ENCODE data around the gene CDH2. TPM values are rescaled to one million over a fixed set of nuclear protein-coding genes. Genes with fewer than 3 reads are reported as not detected.

CDH2 gene
- total RNA-seq, 1 donor from 2014 or later: 198 TPM

GRCh38 chr18:28099237-28099636 lies 77.7 kb downstream of the CDH2 start:
- H3K27me3 Mint-ChIP-seq (ENCODE audit: low read depth): no peaks in the 10 kb centered on the region

GRCh38 chr18:28095631-28096030 lies 81.3 kb downstream of the CDH2 start:
- H3K27ac Mint-ChIP-seq (ENCODE audit: unreplicated experiment): no peak overlapping the region

More at GRCh38 chr18:28099237-28099636, 77.7 kb downstream of the CDH2 start:
- peaks cover 7% of the 10 kb centered on the region for H3K9me3 Mint-ChIP-seq (ENCODE audit: low read depth)
- peaks cover 4% of the 10 kb centered on the region for H3K36me3 Mint-ChIP-seq (ENCODE audit: low read depth)
- H3K4me3 Mint-ChIP-seq (ENCODE audit: unreplicated experiment): no peak overlapping the region
- no peak for DNase-seq (ENCODE audit: low spot score)
- no peak for TF ChIP-seq CTCF (IDR thresholded peaks at IDR 0.05)
- peaks cover 25% of the 10 kb centered on the region for H3K4me1 Mint-ChIP-seq (ENCODE audit: low read depth)
- H3K27ac Mint-ChIP-seq (ENCODE audit: unreplicated experiment): peak overlapping the region; percentile 45

GRCh38 chr18:28095041-28095440 lies 81.9 kb downstream of the CDH2 start:
- no peak overlapping the region for H3K4me3 Mint-ChIP-seq (ENCODE audit: unreplicated experiment)
- no peak overlapping the region for H3K27ac Mint-ChIP-seq (ENCODE audit: unreplicated experiment)
- no peaks in the 10 kb centered on the region for H3K27me3 Mint-ChIP-seq (ENCODE audit: low read depth)
- TF ChIP-seq CTCF (IDR thresholded peaks at IDR 0.05): no peak
- peaks cover 4% of the 10 kb centered on the region for H3K36me3 Mint-ChIP-seq (ENCODE audit: low read depth)
- H3K9me3 Mint-ChIP-seq (ENCODE audit: low read depth): peaks cover 7% of the 10 kb centered on the region
- peaks cover 27% of the 10 kb centered on the region for H3K4me1 Mint-ChIP-seq (ENCODE audit: low read depth)
- no peak for DNase-seq (ENCODE audit: low spot score)

More at GRCh38 chr18:28095631-28096030, 81.3 kb downstream of the CDH2 start:
- no peak for TF ChIP-seq CTCF (IDR thresholded peaks at IDR 0.05)
- peaks cover 7% of the 10 kb centered on the region for H3K9me3 Mint-ChIP-seq (ENCODE audit: low read depth)
- H3K27me3 Mint-ChIP-seq (ENCODE audit: low read depth): no peaks in the 10 kb centered on the region
- H3K4me3 Mint-ChIP-seq (ENCODE audit: unreplicated experiment): no peak overlapping the region
- peaks cover 4% of the 10 kb centered on the region for H3K36me3 Mint-ChIP-seq (ENCODE audit: low read depth)
- no peak for DNase-seq (ENCODE audit: low spot score)
- H3K4me1 Mint-ChIP-seq (ENCODE audit: low read depth): peaks cover 27% of the 10 kb centered on the region

- no peak for DNase-seq (ENCODE audit: low spot score)
- TF ChIP-seq CTCF (IDR thresholded peaks at IDR 0.05): no peak
- Mint-ChIP-seq H3K4me3 (ENCODE audit: unreplicated experiment) (no peak overlapping the region), H3K9me3 (ENCODE audit: low read depth) (no peaks in the 10 kb centered on the region), H3K27ac (ENCODE audit: unreplicated experiment) (peak overlapping the region; percentile 45), H3K4me1 (ENCODE audit: low read depth) (peaks cover 38% of the 10 kb centered on the region), H3K36me3 (ENCODE audit: low read depth) (no peaks in the 10 kb centered on the region), H3K27me3 (ENCODE audit: low read depth) (no peaks in the 10 kb centered on the region)
Observed at GRCh38 chr18:28091197-28091596, 85.7 kb downstream of the CDH2 start.

GRCh38 chr18:28088477-28088876 lies 88.5 kb downstream of the CDH2 start:
- H3K4me1 Mint-ChIP-seq (ENCODE audit: low read depth): peaks cover 50% of the 10 kb centered on the region
- no peaks in the 10 kb centered on the region for H3K9me3 Mint-ChIP-seq (ENCODE audit: low read depth)
- no peaks in the 10 kb centered on the region for H3K36me3 Mint-ChIP-seq (ENCODE audit: low read depth)
- H3K27me3 Mint-ChIP-seq (ENCODE audit: low read depth): no peaks in the 10 kb centered on the region
- H3K27ac Mint-ChIP-seq (ENCODE audit: unreplicated experiment): no peak overlapping the region
- no peak overlapping the region for H3K4me3 Mint-ChIP-seq (ENCODE audit: unreplicated experiment)
- no peak for DNase-seq (ENCODE audit: low spot score)
- TF ChIP-seq CTCF (IDR thresholded peaks at IDR 0.05): no peak
